ENCODE measurements around the gene VAT1L. TPM values are rescaled to one million over a fixed set of nuclear protein-coding genes. Genes with fewer than 3 reads are reported as not detected.
A peak's percentile ranks its signal among the peaks of the same experiment; 100 is the strongest.

VAT1L gene, protein sequence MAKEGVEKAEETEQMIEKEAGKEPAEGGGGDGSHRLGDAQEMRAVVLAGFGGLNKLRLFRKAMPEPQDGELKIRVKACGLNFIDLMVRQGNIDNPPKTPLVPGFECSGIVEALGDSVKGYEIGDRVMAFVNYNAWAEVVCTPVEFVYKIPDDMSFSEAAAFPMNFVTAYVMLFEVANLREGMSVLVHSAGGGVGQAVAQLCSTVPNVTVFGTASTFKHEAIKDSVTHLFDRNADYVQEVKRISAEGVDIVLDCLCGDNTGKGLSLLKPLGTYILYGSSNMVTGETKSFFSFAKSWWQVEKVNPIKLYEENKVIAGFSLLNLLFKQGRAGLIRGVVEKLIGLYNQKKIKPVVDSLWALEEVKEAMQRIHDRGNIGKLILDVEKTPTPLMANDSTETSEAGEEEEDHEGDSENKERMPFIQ
- total RNA-seq (2014; rRNA removed; shearing (Covaris generic); ENCODE audit: low replicate concordance): not detected in 2 replicates

- H3K27me3 ChIP-seq: peaks cover 19% of the 10 kb centered on the region
- no peaks in the 10 kb centered on the region for H3K9me3 ChIP-seq
- peak within 1 kb of the TSS; percentile 21 for H3K4me3 ChIP-seq
- no peak for DNase-seq
- H3K36me3 ChIP-seq: no peaks in the 10 kb centered on the region
These were observed at the start of gene VAT1L for GRCh38 chr16:77788181-77789084. VAT1L (plus strand) TSS chr16:77788564; CDS start chr16:77788683, 119 bp downstream.

DNA sequence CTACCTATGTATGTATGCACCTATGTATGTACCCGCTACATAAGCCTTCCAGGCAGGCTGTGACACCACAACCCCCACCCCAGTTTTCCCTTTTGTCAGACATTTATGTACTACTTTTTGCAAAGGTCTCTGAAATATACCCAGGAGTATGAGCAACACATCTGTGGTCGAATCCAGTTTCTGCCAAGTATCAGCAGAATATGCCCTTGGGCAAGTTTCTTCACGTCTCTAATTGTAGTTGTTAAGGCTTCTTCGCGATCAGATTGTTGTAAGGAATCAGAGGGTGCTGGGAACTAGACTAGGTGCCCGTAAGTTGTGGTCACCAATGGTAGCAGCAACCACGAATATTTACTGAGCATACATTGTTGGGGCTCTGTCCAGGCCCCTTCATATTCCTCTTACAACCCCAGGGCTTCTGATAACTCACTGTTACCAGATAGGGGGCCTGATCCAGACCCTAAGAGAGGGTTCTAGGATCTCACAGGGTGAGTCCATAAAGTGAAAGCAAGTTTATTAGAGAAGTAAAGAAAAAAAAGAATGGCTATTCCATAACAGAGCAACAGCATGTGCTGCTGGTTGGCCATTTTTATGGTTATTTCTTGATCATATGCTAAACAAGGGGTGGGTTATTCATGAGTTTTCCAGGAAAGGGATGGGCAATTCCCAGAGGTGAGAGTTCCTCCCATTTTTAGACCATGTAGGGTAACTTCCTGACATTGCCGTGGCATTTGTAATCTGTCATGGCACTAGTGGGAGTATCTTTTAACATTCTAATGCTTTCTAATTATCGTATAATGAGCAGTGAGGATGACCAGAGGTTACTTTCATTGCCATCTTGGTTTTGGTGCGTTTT, 49.4 kb upstream of the VAT1L start:
- no peaks in the 10 kb centered on the region for H3K36me3 ChIP-seq
- H3K9me3 ChIP-seq: no peaks in the 10 kb centered on the region
- no peaks in the 10 kb centered on the region for H3K27me3 ChIP-seq
- H3K4me3 ChIP-seq: no peak overlapping the region
- DNase-seq: no peak

- Histone ChIP-seq H3K27me3 (no peaks in the 10 kb centered on the region), H3K36me3 (no peaks in the 10 kb centered on the region), H3K4me3 (no peak overlapping the region), H3K9me3 (no peaks in the 10 kb centered on the region)
- peak; percentile 4 for DNase-seq
These were observed 48.8 kb upstream of the VAT1L start for GRCh38 chr16:77739559-77739892.

DNA sequence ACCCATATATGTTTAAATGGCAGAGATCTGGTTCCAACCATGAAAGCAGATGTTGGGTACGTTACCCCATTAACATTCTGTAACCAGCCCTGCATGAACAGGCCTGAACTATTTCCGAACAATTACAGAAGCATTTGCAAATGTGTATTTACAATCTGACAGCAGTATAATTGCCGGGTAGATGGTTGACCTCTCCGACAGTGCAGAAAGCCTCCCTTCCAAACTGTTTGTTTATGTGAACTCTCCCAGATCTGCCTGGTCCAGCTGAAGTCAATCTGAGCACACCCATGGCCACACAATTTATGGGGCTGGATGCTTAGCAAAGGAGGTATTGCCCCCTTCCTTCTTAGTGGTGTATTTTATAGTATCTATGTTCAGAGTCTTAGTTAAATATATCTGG, 44.2 kb upstream of the VAT1L start:
- Histone ChIP-seq H3K36me3 (no peaks in the 10 kb centered on the region), H3K27me3 (no peaks in the 10 kb centered on the region), H3K4me3 (no peak overlapping the region), H3K9me3 (no peaks in the 10 kb centered on the region)
- DNase-seq: no peak

- no peak for DNase-seq
- Histone ChIP-seq H3K36me3 (no peaks in the 10 kb centered on the region), H3K4me3 (no peak overlapping the region), H3K27me3 (no peaks in the 10 kb centered on the region), H3K9me3 (no peaks in the 10 kb centered on the region)
These were observed 42.4 kb upstream of the VAT1L start for GRCh38 chr16:77745972-77746371.

DNA sequence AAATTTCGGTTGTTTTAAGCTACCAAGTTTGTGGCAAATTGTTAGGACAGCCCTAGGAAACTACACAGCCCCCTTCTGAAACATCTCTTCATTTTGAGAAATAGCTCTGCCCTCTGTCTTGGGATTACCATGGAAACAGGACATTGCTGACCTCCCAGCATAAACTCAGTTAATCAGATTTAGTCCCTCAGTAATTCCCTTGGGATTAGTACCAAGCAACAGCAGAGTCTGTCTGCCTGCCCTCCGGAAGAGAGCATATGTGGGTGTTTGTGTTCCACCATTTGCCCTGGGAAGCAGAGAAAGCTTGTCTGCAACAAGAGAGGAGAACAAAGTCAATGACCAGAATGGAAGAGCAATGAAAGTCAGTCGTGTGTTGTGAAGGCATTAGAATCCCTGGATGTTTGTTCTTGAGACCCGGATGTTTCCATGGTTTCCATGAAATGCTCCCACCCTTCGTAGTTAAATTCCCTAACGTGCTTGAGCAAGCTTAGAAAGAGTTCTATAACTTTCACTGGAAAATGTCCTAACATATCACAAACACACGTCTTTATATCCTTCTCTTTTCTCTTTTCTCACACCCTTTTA, 39.9 kb upstream of the VAT1L start:
- no peak for DNase-seq
- Histone ChIP-seq H3K27me3 (no peaks in the 10 kb centered on the region), H3K9me3 (no peaks in the 10 kb centered on the region)

GRCh38 chr16:77749415-77749814, 38.9 kb upstream of the VAT1L start:
- no peak overlapping the region for H3K4me3 ChIP-seq
- no peaks in the 10 kb centered on the region for H3K27me3 ChIP-seq
- H3K36me3 ChIP-seq: no peaks in the 10 kb centered on the region
- H3K9me3 ChIP-seq: no peaks in the 10 kb centered on the region
- DNase-seq: no peak

More for the DNA sequence above, 39.9 kb upstream of the VAT1L start:
- Histone ChIP-seq H3K36me3 (no peaks in the 10 kb centered on the region), H3K4me3 (no peak overlapping the region)

DNA sequence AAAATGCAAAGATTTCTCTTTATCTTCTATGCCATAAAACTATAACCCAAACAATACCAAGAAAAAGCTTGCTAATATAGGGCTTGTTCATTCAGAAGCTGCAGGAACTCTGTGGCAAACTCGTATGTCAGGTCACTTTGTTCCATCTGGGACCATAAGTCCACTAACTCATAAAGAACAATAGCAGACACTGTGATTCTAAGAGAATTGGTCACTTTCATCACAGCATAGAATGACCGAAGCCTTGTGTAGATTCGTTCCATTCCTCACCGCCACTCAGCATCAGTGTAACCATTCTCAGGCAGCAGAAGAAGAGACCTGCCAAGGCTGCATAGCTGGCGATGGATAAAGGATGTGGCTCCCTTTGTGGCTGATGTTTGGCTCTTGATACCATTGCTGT, 30.3 kb upstream of the VAT1L start:
- DNase-seq: no peak
- H3K36me3 ChIP-seq: no peaks in the 10 kb centered on the region
- no peak overlapping the region for H3K4me3 ChIP-seq
- no peaks in the 10 kb centered on the region for H3K27me3 ChIP-seq
- H3K9me3 ChIP-seq: no peaks in the 10 kb centered on the region

DNA sequence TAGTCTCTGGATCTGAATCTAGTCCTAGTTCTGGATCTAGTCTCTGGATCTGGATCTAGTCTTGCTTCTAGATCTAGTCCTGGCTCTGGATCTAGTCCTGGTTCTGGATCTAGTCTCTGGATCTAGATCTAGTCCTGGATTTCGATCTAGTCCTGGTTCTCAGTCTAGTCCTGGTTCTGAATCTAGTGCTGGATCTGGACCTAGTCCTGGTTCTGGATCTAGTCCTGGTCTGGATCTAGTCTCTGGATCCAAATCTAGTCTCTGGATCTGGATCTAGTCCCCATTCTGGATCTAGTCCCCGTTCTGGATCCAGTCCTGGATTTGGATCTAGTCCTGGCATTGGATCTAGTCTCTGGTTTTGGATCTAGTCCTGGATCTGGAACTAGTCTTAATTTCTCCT, 29.9 kb upstream of the VAT1L start:
- H3K27me3 ChIP-seq: no peaks in the 10 kb centered on the region
- H3K4me3 ChIP-seq: no peak overlapping the region
- no peak for DNase-seq
- H3K36me3 ChIP-seq: no peaks in the 10 kb centered on the region
- H3K9me3 ChIP-seq: no peaks in the 10 kb centered on the region

DNA sequence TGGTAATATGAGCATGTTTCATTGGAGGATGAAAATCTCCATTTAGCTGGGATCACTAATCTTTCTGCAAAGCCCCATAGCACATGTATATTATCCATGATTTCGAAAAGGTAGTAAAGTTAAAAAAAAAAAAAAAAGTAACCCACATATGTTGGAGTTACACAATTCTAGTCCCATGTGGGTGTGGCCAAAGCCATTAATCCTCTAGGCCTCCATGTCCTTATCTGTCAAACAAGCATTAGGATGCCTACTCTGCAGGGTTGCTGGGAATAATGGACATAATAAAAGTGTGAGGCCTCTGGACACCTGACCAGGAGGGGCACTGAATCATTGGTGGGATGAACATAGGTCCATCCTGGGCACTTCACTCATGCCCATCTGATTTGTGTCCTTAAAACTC, 29.2 kb upstream of the VAT1L start:
- no peak overlapping the region for H3K4me3 ChIP-seq
- H3K36me3 ChIP-seq: no peaks in the 10 kb centered on the region
- no peaks in the 10 kb centered on the region for H3K9me3 ChIP-seq
- no peaks in the 10 kb centered on the region for H3K27me3 ChIP-seq
- no peak for DNase-seq

DNA sequence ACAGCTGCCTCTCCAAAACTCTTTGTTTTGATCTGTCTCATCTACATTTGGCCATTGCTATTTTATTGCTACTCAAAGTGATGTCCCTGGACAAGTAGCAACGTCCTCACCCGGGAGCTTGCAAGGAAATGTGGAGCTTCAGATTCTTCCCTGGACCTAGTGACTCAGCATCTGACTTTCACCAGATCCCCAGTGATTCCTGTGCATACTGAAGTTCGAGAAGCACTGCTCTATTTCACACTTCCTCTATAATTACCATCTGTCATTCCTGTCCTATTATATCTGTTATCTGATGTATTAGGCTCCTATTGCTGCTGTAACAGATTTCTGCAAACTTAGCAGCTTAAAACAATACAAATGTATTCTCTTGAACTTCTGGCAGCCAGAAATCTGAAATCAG, 28.5 kb upstream of the VAT1L start:
- Histone ChIP-seq H3K4me3 (no peak overlapping the region), H3K36me3 (no peaks in the 10 kb centered on the region), H3K9me3 (no peaks in the 10 kb centered on the region), H3K27me3 (no peaks in the 10 kb centered on the region)
- no peak for DNase-seq

DNA sequence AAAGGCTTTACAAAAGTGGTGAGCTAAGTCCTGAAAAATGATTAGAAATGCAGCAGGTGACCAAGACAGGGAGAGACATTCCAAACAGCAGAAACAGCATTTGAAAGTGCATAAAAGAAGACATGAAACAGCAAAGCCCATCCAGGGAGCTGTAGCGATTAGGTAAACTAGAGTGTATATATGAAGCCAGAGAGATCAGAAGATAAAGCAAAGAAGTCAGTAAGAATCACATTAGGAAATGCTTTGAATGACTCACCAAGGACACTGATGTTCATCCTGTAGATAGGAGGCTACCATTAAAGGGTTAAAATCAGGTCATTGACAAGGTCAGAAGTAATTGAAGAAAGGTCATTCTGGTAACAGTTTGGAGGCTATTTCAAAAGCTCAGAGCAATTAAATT, 27.6 kb upstream of the VAT1L start:
- Histone ChIP-seq H3K9me3 (no peaks in the 10 kb centered on the region), H3K4me3 (no peak overlapping the region), H3K27me3 (no peaks in the 10 kb centered on the region), H3K36me3 (no peaks in the 10 kb centered on the region)
- no peak for DNase-seq

GRCh38 chr16:77761204-77761603, 27.2 kb upstream of the VAT1L start:
- no peaks in the 10 kb centered on the region for H3K36me3 ChIP-seq
- H3K4me3 ChIP-seq: no peak overlapping the region
- DNase-seq: no peak
- no peaks in the 10 kb centered on the region for H3K9me3 ChIP-seq
- no peaks in the 10 kb centered on the region for H3K27me3 ChIP-seq

GRCh38 chr16:77762262-77762661, 26.1 kb upstream of the VAT1L start:
- no peak for DNase-seq
- Histone ChIP-seq H3K27me3 (no peaks in the 10 kb centered on the region), H3K9me3 (no peaks in the 10 kb centered on the region), H3K4me3 (no peak overlapping the region), H3K36me3 (no peaks in the 10 kb centered on the region)

- Histone ChIP-seq H3K27me3 (no peaks in the 10 kb centered on the region), H3K9me3 (no peaks in the 10 kb centered on the region), H3K4me3 (no peak overlapping the region), H3K36me3 (no peaks in the 10 kb centered on the region)
- DNase-seq: no peak
These were observed 24.4 kb upstream of the VAT1L start for GRCh38 chr16:77763994-77764393.

GRCh38 chr16:77767211-77767610, 21.2 kb upstream of the VAT1L start:
- H3K36me3 ChIP-seq: no peaks in the 10 kb centered on the region
- H3K27me3 ChIP-seq: no peaks in the 10 kb centered on the region
- no peak for DNase-seq
- no peak overlapping the region for H3K4me3 ChIP-seq
- H3K9me3 ChIP-seq: no peaks in the 10 kb centered on the region

All from MG63 (cell line).